RWPE2 (cell line): Measurements from ENCODE around the gene TNP2.

Experiments used
- ATAC-seq: fragments of 200-7000 bp; cut with Tn5 transposase; 3 replicates; pipeline ENCODE4 v1.9.1; 2021; ENCODE audit warnings: low read depth
- DNase-seq: peaks from one replicate; pipeline ENCODE4 v3.0.0-alpha.2; 2020; ENCODE audit warnings: low spot score
- H3K27ac ChIP-seq: fragments of 450-650 bp; 2 replicates; pipeline ENCODE4 v1.5.1; 2017; ENCODE audit warnings: mild to moderate bottlenecking; ENCODE audit not compliant: poor library complexity, severe bottlenecking
- H3K27me3 ChIP-seq: fragments of 250-450 bp; sonication (Bioruptor Pico); 2 replicates; pipeline ENCODE4 v1.5.1; 2021; ENCODE audit warnings: mild to moderate bottlenecking, moderate library complexity; ENCODE audit not compliant: insufficient read depth, poor library complexity, severe bottlenecking
- H3K36me3 ChIP-seq: fragments of 250-450 bp; sonication (Bioruptor Pico); 2 replicates; pipeline ENCODE4 v1.5.1; 2020; ENCODE audit warnings: low read depth, mild to moderate bottlenecking, moderate library complexity
- H3K4me1 ChIP-seq: fragments of 250-450 bp; sonication (Bioruptor Pico); 2 replicates; pipeline ENCODE4 v1.5.1; 2021; ENCODE audit warnings: mild to moderate bottlenecking, moderate library complexity; ENCODE audit not compliant: insufficient read depth, poor library complexity, severe bottlenecking
- H3K4me3 ChIP-seq: fragments of 250-450 bp; sonication (Bioruptor Pico); 2 replicates; pipeline ENCODE4 v1.5.1; 2021; ENCODE audit warnings: mild to moderate bottlenecking, moderate library complexity; ENCODE audit not compliant: severe bottlenecking
- H3K9me3 ChIP-seq: fragments of 250-450 bp; sonication (Bioruptor Pico); 2 replicates; pipeline ENCODE4 v1.5.1; 2021; ENCODE audit warnings: mild to moderate bottlenecking, moderate library complexity; ENCODE audit not compliant: severe bottlenecking
- CTCF ChIP-seq: fragments of 450-650 bp; IDR thresholded peaks from one replicate; pipeline ENCODE4 v1.5.1; 2017; ENCODE audit warnings: mild to moderate bottlenecking, moderate library complexity; ENCODE audit not compliant: poor library complexity, severe bottlenecking

Gene TNP2

DNA sequence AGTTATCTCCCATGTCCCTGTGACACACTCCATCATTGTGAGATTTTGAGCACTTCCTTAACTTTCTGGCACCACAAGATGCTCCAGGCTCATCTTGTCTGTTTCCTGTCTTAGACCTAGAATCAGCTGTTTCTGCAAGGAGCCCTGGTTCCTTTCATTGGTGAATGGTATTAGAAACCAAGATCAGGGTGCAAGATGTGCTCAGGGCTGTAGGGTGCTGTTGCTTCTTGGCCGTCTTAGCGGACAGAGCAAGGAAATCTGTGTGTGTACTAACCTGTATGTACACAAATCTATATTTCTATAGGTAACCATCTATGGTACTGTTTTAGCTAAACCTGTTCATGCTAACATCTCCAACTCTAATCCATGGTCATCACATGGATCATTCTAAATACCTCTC, 20.1 kb upstream of the TNP2 start:
- ATAC-seq = no peak

GRCh38 chr16:11285842-11286241, 16.7 kb upstream of the TNP2 start:
- Histone ChIP-seq H3K4me3 (no peak overlapping the region), H3K36me3 (no peaks in the 10 kb centered on the region), H3K27ac (no peak overlapping the region), H3K9me3 (no peaks in the 10 kb centered on the region), H3K27me3 (no peaks in the 10 kb centered on the region), H3K4me1 (no peaks in the 10 kb centered on the region)
- ATAC-seq = no peak
- no peak for TF ChIP-seq CTCF
- no peak for DNase-seq

More for the DNA sequence above, 20.1 kb upstream of the TNP2 start:
- Histone ChIP-seq H3K36me3 (no peaks in the 10 kb centered on the region), H3K4me1 (no peaks in the 10 kb centered on the region), H3K4me3 (no peak overlapping the region), H3K27ac (no peak overlapping the region), H3K9me3 (no peaks in the 10 kb centered on the region), H3K27me3 (no peaks in the 10 kb centered on the region)
- TF ChIP-seq CTCF = no peak
- no peak for DNase-seq

DNA sequence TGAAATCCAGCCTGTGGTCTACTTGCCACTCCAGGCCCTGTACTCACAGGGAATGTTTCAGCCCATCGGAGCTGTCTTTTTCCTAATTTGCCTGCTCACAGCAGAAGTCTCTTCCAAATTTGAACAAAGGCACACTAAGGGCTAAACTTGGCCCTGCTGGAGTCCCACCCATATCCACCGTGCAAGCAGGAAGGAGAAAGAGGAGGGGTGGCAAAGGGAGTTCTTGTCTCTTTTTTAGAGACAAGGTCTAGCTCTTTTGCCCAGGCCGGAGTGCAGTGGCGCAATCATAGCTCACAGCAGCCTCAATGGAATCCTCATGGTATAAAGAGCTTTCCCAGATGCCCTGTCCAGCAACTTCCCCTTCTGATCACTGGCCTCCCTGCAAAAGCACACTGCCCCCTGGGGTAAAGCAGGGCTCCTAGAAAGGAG, 14.7 kb upstream of the TNP2 start:
- H3K4me3 ChIP-seq = no peak overlapping the region
- no peaks in the 10 kb centered on the region for H3K27me3 ChIP-seq
- no peaks in the 10 kb centered on the region for H3K4me1 ChIP-seq
- TF ChIP-seq CTCF = no peak
- H3K9me3 ChIP-seq = no peaks in the 10 kb centered on the region
- DNase-seq (no peak), ATAC-seq (no peak)
- no peaks in the 10 kb centered on the region for H3K36me3 ChIP-seq
- H3K27ac ChIP-seq = no peak overlapping the region

- no peaks in the 10 kb centered on the region for H3K4me1 ChIP-seq
- ATAC-seq (no peak), DNase-seq (no peak)
- no peak within 1 kb of the TSS for H3K27ac ChIP-seq
- H3K36me3 ChIP-seq = no peaks in the 10 kb centered on the region
- no peak within 1 kb of the TSS for H3K4me3 ChIP-seq
- H3K27me3 ChIP-seq = no peaks in the 10 kb centered on the region
- no peaks in the 10 kb centered on the region for H3K9me3 ChIP-seq
- TF ChIP-seq CTCF = no peak
Measured at GRCh38 chr16:11280616-11281522, 11.7 kb upstream of the TNP2 start, which contains the start of gene PRM1. TSS of gene PRM1 (minus strand) at chr16:11281330. CDS start at chr16:11281238, 92 bp downstream.
